B cell (primary cell): Measurements from ENCODE around the gene STMN3. TPM values are rescaled to one million over a fixed set of nuclear protein-coding genes. Genes with fewer than 3 reads are reported as not detected.

ENCODE experiments used
- ATAC-seq: fragments of 200-7000 bp; cut with Tn5 transposase; one replicate; pipeline ENCODE4 v1.10.0; 2021; ENCODE audit warnings: low read depth, mild to moderate bottlenecking, moderate number of reproducible peaks, moderate library complexity
- CTCF ChIA-PET: fragments of 350-600 bp; sonication (Branson Sonifier 250); formaldehyde crosslinking; loops from one replicate; lab custom pipeline; 2021; ENCODE audit warnings: antibody characterized with exemption, inconsistent platforms; lab: Charles Lee
- POLR2A ChIA-PET: fragments of 350-600 bp; sonication (Branson Sonifier 250); formaldehyde crosslinking; loops from one replicate; lab custom pipeline; 2021; ENCODE audit warnings: antibody characterized with exemption; lab: Charles Lee
- DNase-seq: peaks from one replicate; pipeline ENCODE4 v3.0.0; 2013
- H2AFZ ChIP-seq: 2 replicates; pipeline ENCODE4 v1.6.1; 2012; ENCODE audit warnings: mild to moderate bottlenecking, low read depth, low read length; ENCODE audit not compliant: insufficient read depth, poor library complexity, severe bottlenecking
- H3K27ac ChIP-seq, 2 donors: 1 replicate in 1 of 2; 2 replicates in 1 of 2; pipeline ENCODE4 v1.5.1; 2012 to 2013; ENCODE audit warnings: low read length in 2 of 2, mild to moderate bottlenecking in 2 of 2, moderate library complexity in 1 of 2
- H3K27me3 ChIP-seq, 4 experiments: fragments of 200-600 bp in 1 of 4; sonication (generic) in 1 of 4; replicated peaks in 1 of 4; 1 replicate in 2 of 4; 2 replicates in 2 of 4; pipeline versions ENCODE4 v1.6.1 to v1.7.0; 2013 to 2016; ENCODE audit warnings: low read length in 3 of 4, mild to moderate bottlenecking in 2 of 4, mixed read lengths in 1 of 4, moderate library complexity in 1 of 4; ENCODE audit not compliant: insufficient read depth in 4 of 4, control insufficient read depth in 3 of 4; ENCODE audit errors: control extremely low read depth in 1 of 4
- H3K36me3 ChIP-seq, 2 experiments: replicated peaks in 1 of 2; 1 replicate in 1 of 2; 2 replicates in 1 of 2; pipeline versions ENCODE4 v1.6.1 to v1.7.1; 2013; ENCODE audit warnings: low read length in 1 of 2; ENCODE audit not compliant: insufficient read depth in 2 of 2, control insufficient read depth in 1 of 2; ENCODE audit errors: control extremely low read depth in 1 of 2, extremely low read depth in 1 of 2
- H3K4me1 ChIP-seq, 2 donors: fragments of 200-600 bp in 1 of 2; sonication (generic) in 1 of 2; 1 replicate in 1 of 2; 2 replicates in 1 of 2; pipeline versions ENCODE4 v1.5.1 to v1.6.1; 2013 to 2017; ENCODE audit warnings: low read length in 2 of 2; ENCODE audit not compliant: control insufficient read depth in 2 of 2, insufficient read depth in 2 of 2
- H3K4me2 ChIP-seq: replicated peaks from 2 replicates; pipeline ENCODE3; 2012; ENCODE audit warnings: mild to moderate bottlenecking, low read depth, low read length; ENCODE audit not compliant: poor library complexity, severe bottlenecking
- H3K4me3 ChIP-seq, 5 experiments: fragments of 200-600 bp in 1 of 5; sonication (generic) in 1 of 5; 1 replicate in 3 of 5; 2 replicates in 2 of 5; pipeline versions ENCODE4 v1.5.1 to v1.7.0; 2011 to 2016; ENCODE audit warnings: low read length in 4 of 5, mild to moderate bottlenecking in 4 of 5, low read depth in 2 of 5, control low read depth in 1 of 5, moderate library complexity in 1 of 5; ENCODE audit not compliant: insufficient read depth in 1 of 5; ENCODE audit errors: control extremely low read depth in 1 of 5, extremely low read depth in 1 of 5
- H3K79me2 ChIP-seq: fragments of 200-600 bp; sonication (generic); one replicate; pipeline ENCODE4 v1.6.0; 2016; ENCODE audit warnings: low read length; ENCODE audit not compliant: control insufficient read depth, insufficient read depth
- H3K9ac ChIP-seq: fragments of 200-600 bp; sonication (generic); 2 replicates; pipeline ENCODE4 v1.6.1; 2017; ENCODE audit warnings: mild to moderate bottlenecking, low read length, moderate library complexity
- H3K9me3 ChIP-seq, 3 donors: one replicate each; pipeline versions ENCODE4 v1.6.1 to v1.7.1; 2013; ENCODE audit warnings: low read length in 2 of 3; ENCODE audit not compliant: control insufficient read depth in 2 of 3, insufficient read depth in 1 of 3; ENCODE audit errors: control extremely low read depth in 1 of 3
- H4K20me1 ChIP-seq: 2 replicates; pipeline ENCODE4 v1.6.0; 2012; ENCODE audit warnings: mild to moderate bottlenecking, low read length; ENCODE audit not compliant: insufficient read depth, control insufficient read depth, poor library complexity, severe bottlenecking
- H3K27ac Mint-ChIP-seq: one replicate; pipeline ENCODE4 v1.8.0; 2021; ENCODE audit warnings: mixed read lengths
- H3K27me3 Mint-ChIP-seq: one replicate; pipeline ENCODE4 v1.8.0; 2021; ENCODE audit warnings: mixed read lengths
- H3K4me1 Mint-ChIP-seq: one replicate; pipeline ENCODE4 v1.8.0; 2021; ENCODE audit warnings: mixed read lengths
- H3K4me3 Mint-ChIP-seq: one replicate; pipeline ENCODE4 v1.8.0; 2021; ENCODE audit warnings: mixed read lengths
- H3K9me3 Mint-ChIP-seq: one replicate; pipeline ENCODE4 v1.8.0; 2022; ENCODE audit warnings: mixed read lengths; ENCODE audit not compliant: insufficient read depth
- EZH2 ChIP-seq: IDR thresholded peaks from 2 replicates; pipeline ENCODE4 v1.6.1; 2012; ENCODE audit warnings: borderline replicate concordance, low read depth, mild to moderate bottlenecking, moderate library complexity, low read length; ENCODE audit not compliant: insufficient read depth, poor library complexity, severe bottlenecking
- WGBS: methylation state at CpG from one replicate; pipeline ENCODE4 v1.1.5; 2013; ENCODE audit warnings: missing lambda C conversion rate; ENCODE audit not compliant: insufficient coverage; 5-methylcytosine and 5-hydroxymethylcytosine counted together
- intact Hi-C: fragments of 100-400 bp; cut with micrococcal nuclease; formaldehyde crosslinking; loops from one replicate; pipeline ENCODE4 v1.10.0; 2022
- polyA plus RNA-seq: library from polyadenylated mRNA; depleted of rRNA; stranded (reverse); fragments of >200 nt; gene quantifications from 2 replicates; pipeline ENCODE4 v1.2.3, GENCODE V29; 2012
- total RNA-seq, 2 donors: library from RNA; stranded (reverse); fragments of 120-200 nt in 1 of 2; gene quantifications; 1 replicate in 1 of 2; 2 replicates in 1 of 2; pipeline versions ENCODE4 v1.2.3 to v1.2.4, GENCODE V29; 2013 to 2022
- TF ChIP-seq, protein P1 (sequence below): fragments of 200-600 bp; IDR thresholded peaks from one replicate; pipeline ENCODE4 v1.8.0; 2022; ENCODE audit warnings: antibody characterized with exemption, mild to moderate bottlenecking

STMN3 gene
- total and polyA plus RNA-seq, 2 donors (not counting 1 experiment from before 2014, with no cell fraction given): 35.0 to 59.4 TPM

- no peak overlapping the region for H3K4me3 Mint-ChIP-seq
- Histone ChIP-seq H3K36me3 (peaks cover 0 to 5% of the 10 kb centered on the region in 2 experiments), H3K79me2 (no peaks in the 10 kb centered on the region), H3K27ac (no peak overlapping the region), H3K4me1 (peaks cover 3 to 17% of the 10 kb centered on the region in 2 donors), H3K4me2 (no peak overlapping the region), H2AFZ (no peak overlapping the region), H3K9me3 (peaks cover 0 to 5% (median 0%) of the 10 kb centered on the region in 3 donors), H4K20me1 (peaks cover 14% of the 10 kb centered on the region), H3K9ac (no peak overlapping the region), H3K27me3 (peaks cover 0 to 2% (median 0%) of the 10 kb centered on the region in 4 experiments), H3K4me3 (no peak overlapping the region)
- no peak for TF ChIP-seq EZH2
- TF ChIP-seq, protein P1, sequence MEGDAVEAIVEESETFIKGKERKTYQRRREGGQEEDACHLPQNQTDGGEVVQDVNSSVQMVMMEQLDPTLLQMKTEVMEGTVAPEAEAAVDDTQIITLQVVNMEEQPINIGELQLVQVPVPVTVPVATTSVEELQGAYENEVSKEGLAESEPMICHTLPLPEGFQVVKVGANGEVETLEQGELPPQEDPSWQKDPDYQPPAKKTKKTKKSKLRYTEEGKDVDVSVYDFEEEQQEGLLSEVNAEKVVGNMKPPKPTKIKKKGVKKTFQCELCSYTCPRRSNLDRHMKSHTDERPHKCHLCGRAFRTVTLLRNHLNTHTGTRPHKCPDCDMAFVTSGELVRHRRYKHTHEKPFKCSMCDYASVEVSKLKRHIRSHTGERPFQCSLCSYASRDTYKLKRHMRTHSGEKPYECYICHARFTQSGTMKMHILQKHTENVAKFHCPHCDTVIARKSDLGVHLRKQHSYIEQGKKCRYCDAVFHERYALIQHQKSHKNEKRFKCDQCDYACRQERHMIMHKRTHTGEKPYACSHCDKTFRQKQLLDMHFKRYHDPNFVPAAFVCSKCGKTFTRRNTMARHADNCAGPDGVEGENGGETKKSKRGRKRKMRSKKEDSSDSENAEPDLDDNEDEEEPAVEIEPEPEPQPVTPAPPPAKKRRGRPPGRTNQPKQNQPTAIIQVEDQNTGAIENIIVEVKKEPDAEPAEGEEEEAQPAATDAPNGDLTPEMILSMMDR: no peak
- no peaks in the 10 kb centered on the region for H3K9me3 Mint-ChIP-seq
- intact Hi-C loops: no loop called here
- no peaks in the 10 kb centered on the region for H3K27me3 Mint-ChIP-seq
- H3K27ac Mint-ChIP-seq: peak overlapping the region; percentile 26
- ChIA-PET CTCF (no interaction called here), POLR2A (no interaction called here)
- ATAC-seq (no peak), DNase-seq (no peak)
- WGBS: 88% methylated on average over 22 of the region's 24 CpGs
- peaks cover 5% of the 10 kb centered on the region for H3K4me1 Mint-ChIP-seq
Measured at GRCh38 chr20:63690898-63691710, 37.9 kb upstream of the STMN3 start.
